Measurements from ENCODE around the gene OPN5.

Gene OPN5

DNA sequence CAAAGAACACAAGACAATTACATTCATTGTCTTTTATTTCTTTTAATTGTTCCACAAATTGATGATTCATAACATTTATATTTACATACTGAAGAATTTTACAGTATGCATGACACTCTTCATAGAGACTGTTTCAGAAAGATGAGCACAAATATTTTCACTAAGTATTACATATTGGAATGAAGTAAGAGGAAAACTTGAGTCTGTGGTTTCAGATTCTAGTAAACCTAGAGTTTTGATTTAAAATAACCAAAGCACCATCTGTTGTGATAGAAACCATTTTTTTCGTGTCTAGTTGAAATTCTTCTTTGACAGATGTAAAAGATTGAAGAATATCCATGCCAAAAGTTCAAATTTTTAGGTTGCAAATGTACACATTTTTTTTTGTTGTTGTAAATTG, 32.1 kb upstream of the OPN5 start:
- no peaks in the 10 kb centered on the region for H3K9me3 ChIP-seq (ENCODE audit: severe bottlenecking)
- H3K4me1 ChIP-seq (ENCODE audit: insufficient read depth, poor library complexity, severe bottlenecking): no peaks in the 10 kb centered on the region
- no peaks in the 10 kb centered on the region for H3K36me3 ChIP-seq (ENCODE audit: low read depth)
- TF ChIP-seq, protein P1, sequence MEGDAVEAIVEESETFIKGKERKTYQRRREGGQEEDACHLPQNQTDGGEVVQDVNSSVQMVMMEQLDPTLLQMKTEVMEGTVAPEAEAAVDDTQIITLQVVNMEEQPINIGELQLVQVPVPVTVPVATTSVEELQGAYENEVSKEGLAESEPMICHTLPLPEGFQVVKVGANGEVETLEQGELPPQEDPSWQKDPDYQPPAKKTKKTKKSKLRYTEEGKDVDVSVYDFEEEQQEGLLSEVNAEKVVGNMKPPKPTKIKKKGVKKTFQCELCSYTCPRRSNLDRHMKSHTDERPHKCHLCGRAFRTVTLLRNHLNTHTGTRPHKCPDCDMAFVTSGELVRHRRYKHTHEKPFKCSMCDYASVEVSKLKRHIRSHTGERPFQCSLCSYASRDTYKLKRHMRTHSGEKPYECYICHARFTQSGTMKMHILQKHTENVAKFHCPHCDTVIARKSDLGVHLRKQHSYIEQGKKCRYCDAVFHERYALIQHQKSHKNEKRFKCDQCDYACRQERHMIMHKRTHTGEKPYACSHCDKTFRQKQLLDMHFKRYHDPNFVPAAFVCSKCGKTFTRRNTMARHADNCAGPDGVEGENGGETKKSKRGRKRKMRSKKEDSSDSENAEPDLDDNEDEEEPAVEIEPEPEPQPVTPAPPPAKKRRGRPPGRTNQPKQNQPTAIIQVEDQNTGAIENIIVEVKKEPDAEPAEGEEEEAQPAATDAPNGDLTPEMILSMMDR (IDR thresholded peaks at IDR 0.05; ENCODE audit: poor library complexity, severe bottlenecking): no peak
- DNase-seq (ENCODE audit: low spot score) (no peak), ATAC-seq (ENCODE audit: low read depth) (no peak)
- H3K27me3 ChIP-seq (ENCODE audit: insufficient read depth, poor library complexity, severe bottlenecking): no peaks in the 10 kb centered on the region
- H3K4me3 ChIP-seq (ENCODE audit: severe bottlenecking): no peak overlapping the region
- H3K27ac ChIP-seq (ENCODE audit: poor library complexity, severe bottlenecking): no peak overlapping the region

DNA sequence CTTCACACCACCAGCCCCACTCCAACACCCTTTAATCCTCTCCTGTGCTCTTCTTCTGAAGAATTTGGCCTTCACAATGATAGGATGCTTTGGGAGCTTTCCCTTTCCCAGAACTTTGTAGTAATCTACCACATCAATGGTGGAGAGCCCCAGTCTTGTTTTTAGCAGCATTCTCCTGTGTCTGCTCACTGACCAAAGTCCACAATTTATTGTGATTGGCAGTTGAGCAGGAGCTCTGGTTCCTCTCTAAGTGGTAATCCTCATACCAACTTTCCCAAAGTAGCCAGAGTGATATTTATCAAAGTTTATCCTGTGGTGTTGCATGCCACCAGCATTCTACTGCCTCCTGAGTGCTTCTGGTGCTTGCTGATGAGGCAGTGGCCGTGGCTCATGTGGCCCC, 29.0 kb upstream of the OPN5 start:
- Histone ChIP-seq H3K36me3 (ENCODE audit: low read depth) (no peaks in the 10 kb centered on the region), H3K4me3 (ENCODE audit: severe bottlenecking) (no peak overlapping the region), H3K9me3 (ENCODE audit: severe bottlenecking) (no peaks in the 10 kb centered on the region), H3K27me3 (ENCODE audit: insufficient read depth, poor library complexity, severe bottlenecking) (no peaks in the 10 kb centered on the region), H3K27ac (ENCODE audit: poor library complexity, severe bottlenecking) (no peak overlapping the region), H3K4me1 (ENCODE audit: insufficient read depth, poor library complexity, severe bottlenecking) (no peaks in the 10 kb centered on the region)
- DNase-seq (ENCODE audit: low spot score) (no peak), ATAC-seq (ENCODE audit: low read depth) (no peak)
- TF ChIP-seq, protein P1 (IDR thresholded peaks at IDR 0.05; ENCODE audit: poor library complexity, severe bottlenecking): no peak

DNA sequence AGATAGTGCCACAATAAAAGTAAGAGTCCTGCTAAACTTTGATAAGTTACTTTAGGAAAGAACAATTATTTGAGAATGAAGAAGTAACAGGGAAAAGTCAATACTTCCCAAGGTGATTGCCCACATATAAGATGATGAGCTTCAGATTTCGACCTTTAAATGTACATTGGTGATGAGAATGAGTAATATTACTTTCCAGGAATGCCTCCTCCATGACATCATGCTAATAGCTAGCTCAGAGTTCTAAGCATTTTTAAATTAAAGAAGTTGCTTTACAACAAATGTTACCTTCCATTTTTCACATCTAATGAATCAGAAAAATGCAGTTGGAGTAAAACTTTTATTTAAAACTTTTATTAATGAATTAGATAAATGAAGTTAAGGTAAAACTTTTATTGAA, 22.5 kb upstream of the OPN5 start:
- H3K9me3 ChIP-seq (ENCODE audit: severe bottlenecking): no peaks in the 10 kb centered on the region
- TF ChIP-seq, protein P1 (IDR thresholded peaks at IDR 0.05; ENCODE audit: poor library complexity, severe bottlenecking): no peak
- H3K36me3 ChIP-seq (ENCODE audit: low read depth): no peaks in the 10 kb centered on the region
- ATAC-seq (ENCODE audit: low read depth) (no peak), DNase-seq (ENCODE audit: low spot score) (no peak)
- no peaks in the 10 kb centered on the region for H3K27me3 ChIP-seq (ENCODE audit: insufficient read depth, poor library complexity, severe bottlenecking)
- H3K4me1 ChIP-seq (ENCODE audit: insufficient read depth, poor library complexity, severe bottlenecking): no peaks in the 10 kb centered on the region
- H3K27ac ChIP-seq (ENCODE audit: poor library complexity, severe bottlenecking): no peak overlapping the region
- H3K4me3 ChIP-seq (ENCODE audit: severe bottlenecking): no peak overlapping the region

DNA sequence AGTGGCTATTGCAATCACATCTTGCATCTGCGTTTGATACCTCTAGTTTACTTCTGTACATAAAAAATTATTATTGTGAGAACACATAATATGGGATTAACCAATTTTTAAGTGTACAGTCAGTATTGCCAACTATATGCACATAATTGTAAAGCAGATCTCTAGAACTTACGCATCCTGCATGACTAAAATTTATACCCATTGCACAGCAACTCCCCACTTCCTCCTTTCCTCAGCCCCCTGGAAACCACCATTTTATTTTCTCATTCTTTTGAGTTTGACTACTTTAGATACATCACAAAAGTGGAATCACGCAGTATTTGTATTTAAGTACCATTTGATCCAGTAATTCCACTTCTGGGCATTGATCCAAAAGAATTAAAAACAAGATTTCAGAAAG, 19.3 kb upstream of the OPN5 start:
- Histone ChIP-seq H3K4me3 (ENCODE audit: severe bottlenecking) (no peak overlapping the region), H3K36me3 (ENCODE audit: low read depth) (no peaks in the 10 kb centered on the region; the same call in 1 of the 2 replicates), H3K27me3 (ENCODE audit: insufficient read depth, poor library complexity, severe bottlenecking) (no peaks in the 10 kb centered on the region), H3K27ac (ENCODE audit: poor library complexity, severe bottlenecking) (no peak overlapping the region), H3K9me3 (ENCODE audit: severe bottlenecking) (peaks cover 3% of the 10 kb centered on the region), H3K4me1 (ENCODE audit: insufficient read depth, poor library complexity, severe bottlenecking) (no peaks in the 10 kb centered on the region)
- ATAC-seq (ENCODE audit: low read depth) (no peak), DNase-seq (ENCODE audit: low spot score) (no peak)
- TF ChIP-seq, protein P1 (IDR thresholded peaks at IDR 0.05; ENCODE audit: poor library complexity, severe bottlenecking): no peak

DNA sequence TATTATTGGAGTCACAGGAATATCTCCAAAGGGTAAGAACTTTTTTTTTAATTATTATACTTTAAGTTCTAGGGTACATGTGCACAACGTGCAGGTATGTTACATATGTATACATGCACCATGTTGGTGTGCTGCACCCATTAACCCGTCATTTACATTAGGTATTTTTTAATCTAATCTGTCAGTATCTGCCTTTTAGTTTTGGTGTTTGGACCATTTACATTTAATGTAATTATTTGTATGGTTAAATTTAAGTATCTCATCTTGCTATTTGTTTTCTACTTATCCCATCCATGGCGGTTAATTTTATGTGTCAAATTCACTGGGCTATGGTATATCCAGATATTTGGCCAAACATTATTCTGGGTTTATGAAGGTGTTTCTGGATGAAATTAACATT, 15.4 kb upstream of the OPN5 start:
- Histone ChIP-seq H3K9me3 (ENCODE audit: severe bottlenecking) (peaks cover 3% of the 10 kb centered on the region), H3K4me3 (ENCODE audit: severe bottlenecking) (no peak overlapping the region), H3K27ac (ENCODE audit: poor library complexity, severe bottlenecking) (no peak overlapping the region), H3K4me1 (ENCODE audit: insufficient read depth, poor library complexity, severe bottlenecking) (no peaks in the 10 kb centered on the region), H3K36me3 (ENCODE audit: low read depth) (no peaks in the 10 kb centered on the region; the same call in 1 of the 2 replicates), H3K27me3 (ENCODE audit: insufficient read depth, poor library complexity, severe bottlenecking) (no peaks in the 10 kb centered on the region)
- no peak for ATAC-seq (ENCODE audit: low read depth)
- DNase-seq (ENCODE audit: low spot score): no peak
- TF ChIP-seq, protein P1 (IDR thresholded peaks at IDR 0.05; ENCODE audit: poor library complexity, severe bottlenecking): no peak
